D341Med (cell line): ENCODE data around the gene SNRK.

Experiments
- DNase-seq: peaks from one replicate; pipeline ENCODE4 v3.0.0; 2012; ENCODE audit warnings: low spot score

Gene SNRK, protein sequence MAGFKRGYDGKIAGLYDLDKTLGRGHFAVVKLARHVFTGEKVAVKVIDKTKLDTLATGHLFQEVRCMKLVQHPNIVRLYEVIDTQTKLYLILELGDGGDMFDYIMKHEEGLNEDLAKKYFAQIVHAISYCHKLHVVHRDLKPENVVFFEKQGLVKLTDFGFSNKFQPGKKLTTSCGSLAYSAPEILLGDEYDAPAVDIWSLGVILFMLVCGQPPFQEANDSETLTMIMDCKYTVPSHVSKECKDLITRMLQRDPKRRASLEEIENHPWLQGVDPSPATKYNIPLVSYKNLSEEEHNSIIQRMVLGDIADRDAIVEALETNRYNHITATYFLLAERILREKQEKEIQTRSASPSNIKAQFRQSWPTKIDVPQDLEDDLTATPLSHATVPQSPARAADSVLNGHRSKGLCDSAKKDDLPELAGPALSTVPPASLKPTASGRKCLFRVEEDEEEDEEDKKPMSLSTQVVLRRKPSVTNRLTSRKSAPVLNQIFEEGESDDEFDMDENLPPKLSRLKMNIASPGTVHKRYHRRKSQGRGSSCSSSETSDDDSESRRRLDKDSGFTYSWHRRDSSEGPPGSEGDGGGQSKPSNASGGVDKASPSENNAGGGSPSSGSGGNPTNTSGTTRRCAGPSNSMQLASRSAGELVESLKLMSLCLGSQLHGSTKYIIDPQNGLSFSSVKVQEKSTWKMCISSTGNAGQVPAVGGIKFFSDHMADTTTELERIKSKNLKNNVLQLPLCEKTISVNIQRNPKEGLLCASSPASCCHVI

DNA sequence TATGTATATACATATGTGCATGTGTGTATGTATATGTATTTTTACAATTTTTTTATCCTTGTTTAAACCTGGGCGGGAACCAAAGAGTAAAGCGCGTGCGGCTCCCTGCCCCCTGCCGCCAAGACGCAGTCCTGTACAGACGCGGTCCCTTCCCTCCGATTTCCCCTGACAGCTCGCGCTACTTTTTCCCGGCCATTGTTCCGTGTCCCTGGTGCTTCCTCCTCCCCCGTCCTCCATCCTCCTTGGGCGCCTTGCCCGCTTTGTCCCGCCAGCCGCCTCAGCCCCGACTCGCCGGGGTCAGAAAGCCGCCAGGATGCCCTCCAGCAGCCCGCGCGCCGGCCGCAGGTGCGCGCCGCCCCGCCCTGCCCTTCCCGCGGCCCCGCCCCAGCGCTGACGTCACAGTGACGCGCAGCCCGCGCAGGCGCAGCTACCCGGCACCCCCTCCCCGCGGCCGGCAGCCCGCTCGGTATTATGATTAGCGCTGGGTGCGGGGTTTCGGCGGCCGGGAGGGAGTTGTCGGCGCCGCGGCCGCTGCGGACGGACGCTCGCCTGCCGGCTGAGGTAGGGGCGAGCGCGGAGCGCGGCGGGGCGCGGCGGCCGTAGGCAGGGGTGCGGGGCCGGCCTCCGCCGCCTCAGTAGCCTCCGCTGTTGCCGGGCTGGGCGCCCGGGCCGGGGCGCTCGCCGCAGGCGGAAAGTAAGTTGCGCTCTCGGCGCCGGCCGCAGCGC lies at the start of gene SNRK:
Gene SNRK (plus strand): TSS at position 426 of the 726 bp plus-strand sequence. CDS start 16,664 bp downstream, outside the sequence.
- DNase-seq, result peak; percentile 99

DNA sequence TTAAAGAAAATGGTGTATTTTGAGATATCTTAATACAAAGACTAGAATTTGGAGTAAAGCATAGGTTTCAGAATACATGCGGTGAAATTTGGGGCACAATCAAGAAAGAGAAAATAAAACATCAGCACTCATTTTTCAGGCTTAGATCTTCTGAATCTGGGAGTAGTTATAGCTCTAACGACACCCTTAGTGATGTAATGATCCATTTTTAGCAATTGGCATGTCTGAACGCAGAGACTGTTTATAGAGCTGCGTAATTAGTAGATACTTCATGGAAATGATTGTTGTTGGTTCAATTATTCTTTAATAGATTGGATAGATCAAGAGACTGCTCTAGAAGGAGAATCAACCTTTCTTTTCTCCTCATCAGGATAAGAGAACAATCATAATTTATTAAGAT lies 47.5 kb upstream of the SNRK start:
- DNase-seq, result no peak

DNA sequence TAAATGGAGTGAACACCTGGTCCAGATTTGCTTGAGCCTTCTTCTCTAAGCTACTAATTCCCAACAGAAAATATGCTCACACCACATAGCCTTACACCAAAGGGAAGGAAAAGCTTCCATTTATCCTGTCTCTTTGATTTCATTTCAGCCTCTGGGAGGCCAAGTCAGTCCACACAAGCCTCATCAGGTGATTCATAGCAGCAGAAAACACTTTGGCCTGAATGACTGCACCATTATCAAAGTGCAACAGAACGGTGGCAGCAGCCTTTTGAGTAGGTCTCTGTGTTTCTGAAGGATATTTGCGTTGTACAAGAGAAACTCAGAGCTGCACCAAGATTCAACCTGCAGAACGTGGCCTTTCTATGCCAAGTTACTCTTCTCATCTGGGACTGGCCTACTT lies 46.6 kb upstream of the SNRK start:
- DNase-seq, result no peak

DNA sequence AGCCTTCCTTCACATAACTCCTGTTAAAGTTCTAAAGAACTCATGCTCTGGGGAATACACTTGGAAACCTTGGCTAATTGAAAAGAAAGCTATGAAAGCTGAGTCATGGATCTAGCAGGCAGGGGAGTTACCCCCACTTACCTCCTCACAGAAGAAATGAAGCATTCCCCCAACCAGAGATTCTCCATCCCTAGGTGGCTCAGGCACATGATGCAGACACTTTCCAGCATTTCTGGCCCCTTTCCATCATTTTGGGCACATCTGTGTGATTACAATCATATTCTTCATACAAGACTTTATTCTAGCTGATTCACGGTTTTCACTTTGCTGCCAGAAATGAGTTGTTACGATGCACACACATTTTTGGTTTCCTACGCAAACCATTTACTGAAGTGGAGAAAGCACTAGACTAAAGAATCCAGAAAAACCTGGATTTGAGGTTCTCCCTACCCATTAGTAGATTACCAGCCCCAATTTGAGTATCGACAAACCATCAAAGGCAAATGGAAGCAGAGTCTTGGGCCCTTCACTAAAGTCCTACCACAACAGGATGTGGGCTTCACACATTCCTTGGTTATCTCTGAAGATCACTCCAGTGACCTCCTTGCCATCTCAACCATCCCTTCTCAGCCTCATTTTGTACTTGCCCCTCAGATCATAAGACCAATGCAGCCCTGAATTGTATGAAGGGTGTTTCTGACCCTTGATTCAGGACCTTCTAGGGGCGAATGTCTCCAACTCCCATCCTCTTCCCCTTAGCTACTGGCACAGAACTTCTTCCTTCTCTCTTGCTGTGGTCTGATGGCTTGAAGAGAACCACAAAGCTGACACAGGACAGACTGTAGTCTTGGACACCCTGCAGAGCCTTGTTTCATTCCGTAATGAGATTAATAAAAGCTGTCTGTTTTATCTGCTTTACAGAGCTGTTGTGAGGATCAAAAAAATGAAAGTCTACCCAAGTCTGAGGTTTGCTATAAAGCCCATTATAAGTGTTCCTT lies 42.5 kb upstream of the SNRK start:
- DNase-seq, result no peak

DNA sequence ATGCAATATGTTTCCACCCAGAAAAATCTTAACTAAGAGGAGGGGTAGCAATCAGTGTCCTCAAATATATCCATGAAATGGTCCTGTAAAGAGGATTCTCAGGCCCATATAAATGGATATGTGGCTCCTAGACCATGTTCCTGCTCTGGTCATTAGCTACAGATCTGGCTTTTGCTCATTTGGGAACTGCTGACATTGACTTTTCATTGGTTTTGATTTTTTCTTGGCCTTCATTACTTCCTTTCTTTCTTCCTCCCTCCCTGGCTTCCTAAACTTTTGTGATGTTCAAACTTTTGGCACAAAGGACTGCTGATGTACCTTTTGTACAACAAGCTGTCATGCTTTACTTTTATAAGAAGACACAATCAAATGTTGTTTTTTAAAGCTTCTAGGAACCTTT lies 41.6 kb upstream of the SNRK start:
- no peak for DNase-seq

DNA sequence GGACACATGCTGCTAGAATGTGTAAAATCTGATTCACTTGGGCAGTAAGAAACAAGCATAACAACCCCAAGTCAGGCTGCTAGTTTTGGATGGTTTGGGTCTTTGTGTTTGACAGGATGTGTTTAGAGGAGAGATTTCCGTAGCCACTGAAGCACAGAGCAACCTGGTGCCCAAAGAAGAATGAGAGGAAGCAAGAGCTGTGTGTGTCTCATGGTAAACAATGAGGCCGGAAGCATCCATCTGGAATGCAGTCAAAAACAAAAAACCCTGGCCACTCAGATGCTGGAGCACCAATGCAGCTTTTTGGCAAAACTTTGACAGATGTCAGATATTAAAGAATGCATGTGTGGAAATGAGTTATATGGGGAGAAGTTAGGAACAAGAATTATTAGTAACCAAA lies 39.4 kb upstream of the SNRK start:
- no peak for DNase-seq

DNA sequence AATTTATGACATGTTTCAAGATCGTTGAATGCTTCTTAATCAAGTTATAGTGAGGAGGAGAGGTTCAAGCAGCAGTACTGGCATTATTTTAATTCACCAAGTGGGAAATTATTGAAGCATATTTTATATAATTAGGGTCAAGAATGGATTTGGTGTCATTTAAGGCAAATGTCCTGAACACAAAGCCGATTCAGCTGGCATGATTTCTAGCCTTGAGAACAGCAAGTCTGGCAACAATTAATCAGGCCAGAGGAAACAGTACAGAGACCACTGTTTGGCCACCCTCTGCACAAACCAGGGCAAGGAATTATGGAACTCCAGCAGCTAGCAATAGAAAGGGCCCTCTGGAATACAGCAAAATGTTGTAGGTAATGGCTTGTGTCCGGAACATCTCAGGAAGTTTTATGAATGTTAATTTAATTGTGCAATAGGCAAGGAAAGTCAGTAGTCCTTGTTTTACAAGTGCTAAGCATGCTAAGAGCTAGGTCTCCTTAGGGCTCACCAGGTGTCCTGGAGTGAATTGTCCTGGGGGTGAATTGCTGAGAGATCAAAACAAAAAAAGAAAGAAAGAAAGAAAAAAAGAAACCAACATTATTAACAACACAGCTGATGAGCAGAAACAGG lies 38.7 kb upstream of the SNRK start:
- DNase-seq, result no peak

DNA sequence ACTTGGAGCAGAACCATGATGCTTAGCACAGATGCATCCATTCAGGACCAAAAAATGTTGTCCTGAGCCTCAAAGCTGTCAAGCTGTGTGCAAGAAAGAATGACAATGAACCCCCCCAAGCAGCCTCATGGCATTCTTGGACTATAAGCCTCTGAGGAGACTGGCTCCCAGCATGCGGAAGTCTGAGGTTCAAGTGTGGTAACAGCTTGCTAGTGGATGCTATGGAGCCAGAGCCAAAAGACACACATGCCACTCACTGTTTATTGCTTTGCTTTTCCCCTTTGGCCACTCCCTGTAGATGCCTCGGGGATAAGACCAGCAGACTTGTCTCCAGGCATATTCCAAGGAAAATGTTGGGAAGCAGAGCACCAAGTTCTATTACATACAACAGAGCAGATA lies 38.2 kb upstream of the SNRK start:
- DNase-seq, result no peak

DNA sequence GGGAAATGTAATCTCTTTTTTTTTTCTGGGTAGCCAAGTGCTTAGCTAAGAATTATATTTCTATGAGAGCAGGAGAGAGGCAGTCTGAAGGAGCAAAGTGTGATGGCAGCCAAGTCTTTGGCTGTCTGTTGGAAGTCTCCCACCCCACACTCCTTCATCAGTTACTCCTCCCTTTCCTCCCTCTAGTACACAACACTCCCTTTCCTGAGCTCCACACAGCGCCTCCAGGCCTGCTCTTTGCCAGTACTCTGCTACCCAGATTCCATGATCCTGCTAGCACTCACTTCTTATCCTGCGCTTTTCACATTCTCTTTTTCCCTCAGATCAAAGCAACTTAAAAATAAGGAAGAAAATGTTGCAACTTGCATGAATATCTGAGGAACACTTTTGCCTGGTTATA lies 37.4 kb upstream of the SNRK start:
- no peak for DNase-seq

DNA sequence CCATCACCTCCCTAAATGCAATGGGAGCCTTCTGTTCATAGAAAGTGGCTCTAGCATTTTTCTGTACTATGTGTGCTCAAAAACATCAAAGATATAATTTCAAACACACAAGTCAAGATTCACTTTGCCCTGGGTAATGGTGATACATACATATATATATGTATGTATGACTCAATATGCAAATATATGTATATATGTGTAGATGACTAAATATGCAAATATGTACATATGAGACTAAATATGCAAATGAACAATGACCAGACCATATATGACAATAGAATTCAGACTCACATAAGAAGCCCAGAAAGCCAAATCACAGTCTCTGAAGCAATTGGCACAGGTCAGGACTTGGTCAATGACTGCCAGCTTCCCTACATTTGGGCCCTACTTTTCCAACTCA lies 36.9 kb upstream of the SNRK start:
- no peak for DNase-seq

DNA sequence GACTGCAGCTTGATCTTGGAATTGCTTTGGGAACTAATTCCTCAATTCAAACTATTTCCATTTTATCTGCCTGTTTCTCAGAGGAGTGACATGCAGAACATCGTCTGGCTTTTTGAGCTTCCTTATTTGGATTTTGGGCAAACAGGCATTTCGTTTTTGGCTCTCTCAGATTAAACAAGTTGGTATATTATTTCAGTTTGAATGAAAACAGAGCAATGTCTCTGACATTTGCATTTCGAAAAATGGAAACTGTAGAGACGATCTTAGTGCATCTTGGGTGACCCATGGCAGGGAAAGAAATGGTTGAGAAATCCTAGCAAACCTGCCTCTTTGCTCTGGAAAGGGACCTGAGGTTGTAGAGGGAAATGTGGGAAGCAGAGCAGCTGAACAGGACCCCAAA lies 33.0 kb upstream of the SNRK start:
- DNase-seq, result no peak

DNA sequence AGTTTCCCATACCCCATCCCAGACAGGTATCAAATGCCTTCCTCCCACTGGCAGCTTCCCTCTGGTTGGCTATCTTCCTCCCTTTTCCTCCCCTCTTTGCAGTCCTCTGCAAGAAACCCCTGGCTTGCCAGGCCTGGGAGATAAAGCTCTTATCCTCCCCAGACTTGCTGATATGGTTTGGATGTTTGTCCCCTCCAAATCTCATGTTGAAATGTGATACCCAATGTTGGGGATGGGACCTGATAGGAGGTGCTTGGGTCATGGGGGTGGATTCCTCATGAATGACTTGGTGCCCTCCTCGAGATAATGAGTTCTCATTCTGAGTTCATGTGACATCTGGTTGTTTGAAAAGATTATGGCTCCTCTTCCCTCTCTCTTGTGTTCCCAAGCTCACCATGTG lies 32.2 kb upstream of the SNRK start:
- DNase-seq, result no peak

DNA sequence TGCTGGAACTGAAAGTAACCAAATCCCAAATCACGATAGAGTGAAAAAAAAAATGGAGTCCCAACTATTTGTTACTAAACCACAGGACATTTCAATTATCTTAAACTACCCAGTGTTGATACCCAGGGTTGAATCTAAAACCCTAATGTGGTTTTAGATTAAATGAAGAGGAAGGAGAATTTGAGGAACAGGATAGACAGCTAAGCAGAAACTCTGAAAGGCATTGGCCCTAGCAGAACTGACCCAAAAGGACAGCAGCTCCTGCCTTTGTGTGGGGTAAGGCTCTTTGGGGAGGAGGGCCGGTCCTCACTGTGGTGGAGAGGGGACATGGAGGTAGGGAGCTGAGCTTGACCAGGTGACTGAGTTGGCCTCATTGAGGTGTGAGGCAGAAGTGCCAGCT lies 30.7 kb upstream of the SNRK start:
- DNase-seq, result no peak

DNA sequence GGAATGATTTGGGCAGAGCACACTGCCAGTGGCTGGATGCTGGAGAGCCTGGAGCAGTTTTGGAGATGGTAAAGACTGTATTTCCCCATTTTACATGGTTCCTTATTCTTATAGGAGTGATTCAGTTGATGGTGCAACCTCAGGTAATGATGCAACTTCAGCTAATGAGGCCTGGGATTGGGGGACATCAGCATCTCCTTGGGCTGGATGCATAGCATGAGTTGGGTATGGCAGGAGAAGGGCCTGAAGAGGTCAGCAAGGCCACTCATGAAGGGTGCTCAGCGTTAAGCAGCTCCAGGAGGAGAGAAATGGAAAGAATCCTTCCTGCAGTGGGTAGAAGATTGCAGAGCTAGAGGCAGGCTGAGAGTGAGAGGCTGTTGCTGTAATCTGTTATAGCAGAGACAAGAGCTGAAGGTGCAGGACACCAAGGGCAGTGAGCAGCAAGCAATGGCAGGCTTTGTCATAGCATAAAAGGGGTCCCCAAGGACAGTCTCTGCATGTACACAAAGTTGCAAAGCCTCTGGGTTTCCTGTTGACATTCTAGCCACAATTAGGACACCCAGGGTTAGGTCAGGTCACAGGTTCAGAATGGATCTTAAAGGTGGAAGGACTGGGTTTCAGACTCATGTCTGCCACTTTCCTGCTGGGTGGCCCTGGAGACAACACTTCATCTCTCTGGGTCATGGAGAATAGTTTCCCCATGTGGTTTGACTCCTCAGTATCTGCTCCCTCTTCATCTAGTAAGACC lies 29.5 kb upstream of the SNRK start:
- no peak for DNase-seq

DNA sequence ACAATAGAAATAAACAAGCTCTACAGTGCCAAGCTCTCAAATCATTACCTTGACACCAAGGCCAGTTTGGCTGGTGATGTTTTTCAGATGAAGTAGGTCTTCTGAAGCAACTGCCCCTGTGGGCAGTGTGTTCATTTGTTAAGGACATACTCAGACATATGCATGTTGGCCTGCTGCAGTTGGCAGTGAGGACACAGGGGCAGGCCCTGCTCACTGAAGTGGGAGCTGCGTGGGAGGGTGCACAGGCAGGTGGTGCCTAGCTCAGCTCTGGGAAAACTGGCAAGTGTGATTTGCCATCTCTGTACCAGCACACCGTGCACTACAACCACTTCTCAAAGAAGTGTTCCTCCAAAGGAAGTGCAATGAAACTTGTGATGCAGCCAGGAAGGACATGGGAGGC lies 28.5 kb upstream of the SNRK start:
- DNase-seq, result no peak

DNA sequence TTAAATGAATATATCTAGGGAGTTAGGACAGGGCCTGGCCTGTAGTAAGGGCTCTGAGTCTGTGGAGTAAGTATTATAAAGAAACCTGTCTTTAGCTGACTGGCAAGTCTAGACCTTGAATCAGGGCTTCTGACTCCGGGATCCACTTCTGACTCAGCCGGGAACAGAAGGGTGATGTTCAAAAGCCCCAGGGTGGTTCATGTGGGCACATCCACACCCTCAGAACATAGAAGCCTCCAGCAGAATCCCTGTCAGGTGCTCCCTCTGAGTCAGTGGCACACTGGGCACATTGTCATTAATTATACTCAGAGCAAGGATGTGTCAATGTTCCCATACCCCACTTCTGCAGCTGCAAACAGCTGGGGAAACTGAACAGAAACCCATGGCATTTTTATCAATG lies 26.7 kb upstream of the SNRK start:
- no peak for DNase-seq

DNA sequence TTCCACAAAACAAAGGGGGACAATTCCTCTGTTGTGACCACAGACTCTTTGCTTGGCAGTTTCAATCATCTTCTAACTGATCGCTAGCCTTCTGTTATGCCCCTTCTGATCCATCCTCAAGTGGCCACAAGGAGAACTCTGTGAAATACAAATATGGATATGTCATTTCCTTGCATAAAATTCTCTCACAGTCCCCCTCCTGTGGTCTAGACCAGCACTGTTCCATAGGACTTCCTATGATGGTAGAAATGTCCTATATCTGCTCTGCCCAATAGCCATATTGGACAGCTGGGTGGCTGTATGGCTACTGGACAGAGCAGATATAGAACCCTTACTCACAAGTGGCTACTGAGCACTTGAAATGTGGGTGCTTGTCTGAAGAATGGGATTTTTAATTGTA lies 25.9 kb upstream of the SNRK start:
- DNase-seq, result no peak

DNA sequence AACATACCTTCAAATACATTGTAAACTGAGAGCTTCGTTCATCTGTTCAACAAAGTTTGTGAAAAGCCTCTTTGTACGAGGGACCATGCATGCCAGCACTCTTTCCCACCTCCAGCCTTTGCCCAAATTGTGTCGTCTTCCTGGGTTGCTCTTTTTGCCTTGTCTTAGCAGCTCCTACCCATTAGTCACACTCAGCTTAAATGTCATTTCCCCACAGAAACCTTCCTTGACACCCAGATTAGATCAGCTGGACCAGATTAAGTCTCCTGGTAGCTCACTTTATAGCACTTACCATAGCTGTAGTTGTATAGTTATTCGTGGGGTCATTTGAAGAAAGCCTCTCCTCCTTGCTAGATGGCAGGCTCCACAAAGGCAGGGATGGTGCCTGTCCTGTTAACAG lies 24.1 kb upstream of the SNRK start:
- DNase-seq, result no peak

DNA sequence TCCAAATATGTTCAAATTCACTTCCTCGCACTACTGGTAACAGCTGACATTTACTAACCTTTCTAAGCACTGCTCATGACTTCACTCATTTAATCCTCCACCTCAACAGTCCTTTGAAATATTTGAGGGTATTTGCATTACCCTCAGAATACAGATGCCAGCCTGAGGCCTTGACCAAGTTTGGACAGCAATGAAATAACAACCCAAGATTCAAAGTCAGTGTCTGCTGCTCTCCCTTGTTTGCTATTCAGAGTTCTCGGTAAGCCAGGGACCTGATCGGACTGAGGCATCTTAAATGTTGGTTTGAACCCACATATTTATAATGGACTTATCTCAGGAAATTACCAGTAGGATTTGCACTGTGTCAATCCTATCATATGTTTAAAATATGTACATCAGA lies 19.9 kb upstream of the SNRK start:
- DNase-seq, result no peak

DNA sequence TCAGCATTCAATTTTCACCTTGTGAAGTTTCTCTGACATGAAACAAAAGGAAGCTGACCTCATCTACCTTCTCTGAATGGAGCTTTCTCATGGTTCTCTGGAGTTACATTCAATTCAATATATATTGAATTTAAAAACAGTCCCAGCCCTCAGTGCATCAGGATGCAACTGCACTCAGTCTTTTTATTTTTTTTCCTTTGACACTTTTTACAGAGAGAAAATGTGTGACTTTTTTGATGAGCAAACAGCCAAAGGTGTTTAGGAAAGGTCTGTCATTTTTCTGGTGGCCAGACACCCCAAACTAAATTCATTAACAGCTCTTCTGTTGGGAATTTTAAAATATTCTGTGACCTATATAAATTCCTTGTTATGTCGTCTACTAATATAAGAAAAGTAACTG lies 19.3 kb upstream of the SNRK start:
- DNase-seq, result no peak

DNA sequence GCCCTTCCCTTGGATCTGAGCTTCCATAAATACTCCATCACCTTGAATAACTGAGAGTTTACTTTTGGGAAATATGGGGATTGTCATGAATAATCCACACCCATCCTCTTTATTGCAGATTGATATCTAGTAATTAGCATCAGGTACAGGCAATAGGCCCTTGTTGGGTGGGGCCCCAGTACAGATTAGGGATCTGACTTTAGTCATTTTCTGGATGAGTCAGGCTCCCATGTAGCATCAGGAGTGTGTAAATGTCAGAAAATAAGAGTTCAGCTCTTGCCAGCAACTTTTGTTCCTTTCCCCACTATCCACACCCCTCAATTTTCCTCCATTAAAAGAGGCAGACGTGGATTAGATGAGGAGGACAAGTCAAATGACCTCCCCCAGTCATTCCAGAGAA lies 17.7 kb upstream of the SNRK start:
- DNase-seq, result no peak
